Measurements from ENCODE around the gene PUS1. TPM values are rescaled to one million over a fixed set of nuclear protein-coding genes. Genes with fewer than 3 reads are reported as not detected.

Gene PUS1
- total and polyA plus RNA-seq, 2 of the 8 experiments (the other 6 are each of a cell fraction or from before 2014, with no cell fraction given) = 48.1 to 81.2 TPM

DNA sequence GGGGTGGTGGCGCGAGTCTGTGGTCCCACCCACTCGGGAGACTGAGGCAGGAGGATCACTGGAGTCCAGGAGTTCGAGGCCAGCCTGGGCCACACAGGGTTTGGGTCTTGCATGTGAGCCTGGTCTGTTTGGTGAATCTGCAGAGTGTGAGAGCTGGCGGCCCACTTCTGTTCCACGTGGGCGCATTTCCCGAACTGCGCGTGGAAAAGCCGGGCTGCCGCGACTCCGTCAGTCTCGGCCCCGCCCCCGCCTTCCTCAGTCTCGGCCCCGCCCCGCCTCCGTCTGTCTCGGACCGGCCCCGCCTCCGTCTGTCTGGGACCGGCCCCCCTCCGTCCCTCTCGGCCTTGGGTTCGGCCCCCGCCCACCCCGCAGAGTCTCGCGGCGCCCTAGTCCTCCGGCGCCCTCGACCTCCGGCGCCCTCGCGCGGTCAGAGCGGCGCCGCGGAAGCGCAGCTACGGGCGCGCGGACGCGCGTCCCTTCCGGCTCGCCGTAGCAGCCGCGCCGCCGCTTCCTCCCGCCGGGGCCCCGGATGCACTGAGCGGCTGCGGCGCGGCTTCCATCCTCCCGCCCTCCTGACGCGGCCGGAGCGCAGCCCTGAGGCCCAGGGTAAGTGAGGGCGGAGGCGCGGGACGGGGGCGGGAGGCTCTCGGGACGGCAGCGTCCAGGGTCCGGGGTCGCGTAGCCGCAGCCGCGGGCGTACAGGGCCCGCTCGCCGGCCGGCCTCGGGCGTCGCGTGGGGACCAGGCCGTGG lies 20.5 kb downstream of the PUS1 start, which contains the start of gene EP400 (continued):
- TF ChIP-seq GABPA (IDR thresholded peaks at IDR 0.05; ENCODE audit: borderline replicate concordance, insufficient read depth, low read length) (peak; percentile 75; the same call in 1 of the 2 replicates), YY1 (IDR thresholded peaks at IDR 0.05; ENCODE audit: low read depth, low read length) (peak; percentile 16; the same call in 1 of the 2 replicates), POLR2A (IDR thresholded peaks at IDR 0.05; ENCODE audit: control extremely low read depth in 1 of 2, low read depth in 2 of 2, low read length in 2 of 2) (peak; percentile 58 to 63; a peak in 2 of 3 replicates), NANOG (IDR thresholded peaks at IDR 0.05; ENCODE audit: insufficient read depth, low read depth, low read length, poor library complexity, severe bottlenecking) (peak; percentile 46), MAFK (IDR thresholded peaks at IDR 0.05; ENCODE audit: low read depth, low read length) (no peak), SIX5 (IDR thresholded peaks at IDR 0.05; ENCODE audit: low read depth, low read length) (no peak), SP4 (IDR thresholded peaks at IDR 0.05; ENCODE audit: low read length) (no peak), SAP30 (IDR thresholded peaks at IDR 0.05; ENCODE audit: insufficient read depth, insufficient replicate concordance, low read length) (no peak), NRF1 (IDR thresholded peaks at IDR 0.05; ENCODE audit: low read depth, low read length) (no peak), CHD2 (IDR thresholded peaks at IDR 0.05; ENCODE audit: low read length) (peak; percentile 86), RBBP5 (IDR thresholded peaks at IDR 0.05; ENCODE audit: borderline replicate concordance, low read depth, low read length) (no peak), CREB1 (IDR thresholded peaks at IDR 0.05) (peak; percentile 86), SIN3A (conservative IDR thresholded peaks at IDR 0.05 in 1 of 2, IDR thresholded peaks at IDR 0.05 in 1 of 2; ENCODE audit: low read depth in 1 of 2, low read length in 2 of 2) (peak in 1 of 2 experiments; percentile 65; a peak in 1 of 4 replicates), POLR2AphosphoS5 (IDR thresholded peaks at IDR 0.05; ENCODE audit: low read depth, low read length) (peak; percentile 47), KDM1A (IDR thresholded peaks at IDR 0.05; ENCODE audit: borderline replicate concordance, low read length) (no peak; the same call in 1 of the 2 replicates), ATF3 (IDR thresholded peaks at IDR 0.05; ENCODE audit: insufficient read depth, low read depth, low read length) (no peak)
- TF ChIP-seq, protein P1, sequence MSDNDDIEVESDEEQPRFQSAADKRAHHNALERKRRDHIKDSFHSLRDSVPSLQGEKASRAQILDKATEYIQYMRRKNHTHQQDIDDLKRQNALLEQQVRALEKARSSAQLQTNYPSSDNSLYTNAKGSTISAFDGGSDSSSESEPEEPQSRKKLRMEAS (IDR thresholded peaks at IDR 0.05) = 0 out of 2 replicates have a peak, but pooled peaks have one; percentile 8
- TF ChIP-seq, protein P2, sequence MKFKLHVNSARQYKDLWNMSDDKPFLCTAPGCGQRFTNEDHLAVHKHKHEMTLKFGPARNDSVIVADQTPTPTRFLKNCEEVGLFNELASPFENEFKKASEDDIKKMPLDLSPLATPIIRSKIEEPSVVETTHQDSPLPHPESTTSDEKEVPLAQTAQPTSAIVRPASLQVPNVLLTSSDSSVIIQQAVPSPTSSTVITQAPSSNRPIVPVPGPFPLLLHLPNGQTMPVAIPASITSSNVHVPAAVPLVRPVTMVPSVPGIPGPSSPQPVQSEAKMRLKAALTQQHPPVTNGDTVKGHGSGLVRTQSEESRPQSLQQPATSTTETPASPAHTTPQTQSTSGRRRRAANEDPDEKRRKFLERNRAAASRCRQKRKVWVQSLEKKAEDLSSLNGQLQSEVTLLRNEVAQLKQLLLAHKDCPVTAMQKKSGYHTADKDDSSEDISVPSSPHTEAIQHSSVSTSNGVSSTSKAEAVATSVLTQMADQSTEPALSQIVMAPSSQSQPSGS (IDR thresholded peaks at IDR 0.05; ENCODE audit: low read length) = no peak
- TF ChIP-seq, protein P3, sequence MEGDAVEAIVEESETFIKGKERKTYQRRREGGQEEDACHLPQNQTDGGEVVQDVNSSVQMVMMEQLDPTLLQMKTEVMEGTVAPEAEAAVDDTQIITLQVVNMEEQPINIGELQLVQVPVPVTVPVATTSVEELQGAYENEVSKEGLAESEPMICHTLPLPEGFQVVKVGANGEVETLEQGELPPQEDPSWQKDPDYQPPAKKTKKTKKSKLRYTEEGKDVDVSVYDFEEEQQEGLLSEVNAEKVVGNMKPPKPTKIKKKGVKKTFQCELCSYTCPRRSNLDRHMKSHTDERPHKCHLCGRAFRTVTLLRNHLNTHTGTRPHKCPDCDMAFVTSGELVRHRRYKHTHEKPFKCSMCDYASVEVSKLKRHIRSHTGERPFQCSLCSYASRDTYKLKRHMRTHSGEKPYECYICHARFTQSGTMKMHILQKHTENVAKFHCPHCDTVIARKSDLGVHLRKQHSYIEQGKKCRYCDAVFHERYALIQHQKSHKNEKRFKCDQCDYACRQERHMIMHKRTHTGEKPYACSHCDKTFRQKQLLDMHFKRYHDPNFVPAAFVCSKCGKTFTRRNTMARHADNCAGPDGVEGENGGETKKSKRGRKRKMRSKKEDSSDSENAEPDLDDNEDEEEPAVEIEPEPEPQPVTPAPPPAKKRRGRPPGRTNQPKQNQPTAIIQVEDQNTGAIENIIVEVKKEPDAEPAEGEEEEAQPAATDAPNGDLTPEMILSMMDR (IDR thresholded peaks at IDR 0.05; ENCODE audit: control extremely low read depth in 1 of 3, insufficient read depth in 1 of 3, low read depth in 1 of 3, low read length in 3 of 3) = peak; percentile 59 to 77 (median 72)
